Skin epidermis (tissue), 12 donors: ENCODE results near the gene KLHDC7B.

ENCODE experiments used
- H3K27ac ChIP-seq, 21 experiments: fragments of 200-600 bp; sonication (generic) in 11 of 21; one replicate each; pipeline ENCODE4 v1.5.0; 2020; ENCODE audit warnings: mild to moderate bottlenecking in 3 of 21, inconsistent platforms in 2 of 21, moderate library complexity in 2 of 21
- H3K4me3 ChIP-seq, 7 experiments: fragments of 200-600 bp; sonication (generic) in 2 of 7; one replicate each; pipeline ENCODE4 v1.5.0; 2020; ENCODE audit warnings: inconsistent platforms in 2 of 7, mild to moderate bottlenecking in 2 of 7, moderate library complexity in 1 of 7

The KLHDC7B gene

DNA sequence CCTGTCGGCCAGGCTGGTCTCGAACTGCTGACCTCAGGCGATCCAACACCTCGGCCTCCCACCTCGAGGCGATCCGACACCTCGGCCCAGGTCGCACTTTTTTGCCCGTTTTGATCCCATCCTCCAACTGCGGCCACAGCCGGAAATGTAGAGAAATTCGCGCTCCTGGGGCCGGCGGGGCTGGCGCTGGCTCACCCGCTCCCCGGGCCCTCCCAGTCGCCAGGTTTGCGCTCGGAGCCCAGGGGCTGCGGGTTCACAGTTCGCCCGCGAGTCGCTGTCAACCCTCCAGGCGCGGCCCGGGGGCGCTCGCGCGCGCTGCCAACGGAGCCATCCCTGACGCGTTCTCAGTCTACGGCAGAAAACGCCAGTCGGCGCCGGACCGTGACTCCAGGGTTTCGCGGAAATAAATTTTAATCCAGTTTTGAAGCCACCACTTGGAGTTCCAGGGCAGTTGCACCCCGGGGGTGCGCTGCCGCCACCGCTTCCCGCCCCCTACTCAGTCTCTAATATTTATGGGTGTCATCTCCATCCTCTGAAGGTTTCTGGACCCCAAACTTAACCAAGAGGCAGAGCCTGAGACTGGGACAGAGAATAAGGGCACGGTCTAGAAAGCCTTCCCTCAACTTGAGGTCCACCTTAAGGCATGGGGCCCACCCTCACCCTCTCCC lies 1.5 kb upstream of the KLHDC7B start:
- peak overlapping the region; percentile 5 to 36 (median 23) for H3K4me3 ChIP-seq
- H3K27ac ChIP-seq = peak overlapping the region; percentile 38 to 100 (median 94)

DNA sequence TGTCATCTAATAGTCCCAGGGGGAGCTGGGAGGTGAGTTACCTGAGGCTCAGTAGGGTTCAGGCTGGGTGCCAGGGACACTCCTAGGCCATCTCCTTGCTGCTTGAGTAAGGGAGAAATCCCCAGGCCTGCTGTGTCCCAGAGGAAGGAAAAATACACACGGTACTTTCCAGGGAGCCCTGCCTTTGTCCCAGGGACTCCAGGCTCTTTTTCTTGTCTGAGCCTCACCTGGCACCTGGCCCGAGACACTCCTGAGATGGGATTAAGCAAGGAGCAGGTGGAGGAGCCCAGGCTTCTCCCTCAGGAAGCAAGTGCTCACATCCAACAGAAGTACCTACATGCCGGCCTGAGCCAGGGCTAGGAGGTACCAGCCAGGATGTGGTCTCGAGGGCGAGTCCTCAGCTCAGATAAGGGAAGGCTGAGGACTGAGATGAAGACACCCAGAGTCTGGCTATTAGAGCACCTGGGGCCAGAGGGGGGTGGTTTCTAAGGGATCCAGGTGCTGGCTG lies 899 bp upstream of the KLHDC7B start:
- Histone ChIP-seq H3K4me3 (peak overlapping the region in 6 of 7 experiments; percentile 5 to 36 (median 22)), H3K27ac (peak overlapping the region; percentile 38 to 100 (median 94))

DNA sequence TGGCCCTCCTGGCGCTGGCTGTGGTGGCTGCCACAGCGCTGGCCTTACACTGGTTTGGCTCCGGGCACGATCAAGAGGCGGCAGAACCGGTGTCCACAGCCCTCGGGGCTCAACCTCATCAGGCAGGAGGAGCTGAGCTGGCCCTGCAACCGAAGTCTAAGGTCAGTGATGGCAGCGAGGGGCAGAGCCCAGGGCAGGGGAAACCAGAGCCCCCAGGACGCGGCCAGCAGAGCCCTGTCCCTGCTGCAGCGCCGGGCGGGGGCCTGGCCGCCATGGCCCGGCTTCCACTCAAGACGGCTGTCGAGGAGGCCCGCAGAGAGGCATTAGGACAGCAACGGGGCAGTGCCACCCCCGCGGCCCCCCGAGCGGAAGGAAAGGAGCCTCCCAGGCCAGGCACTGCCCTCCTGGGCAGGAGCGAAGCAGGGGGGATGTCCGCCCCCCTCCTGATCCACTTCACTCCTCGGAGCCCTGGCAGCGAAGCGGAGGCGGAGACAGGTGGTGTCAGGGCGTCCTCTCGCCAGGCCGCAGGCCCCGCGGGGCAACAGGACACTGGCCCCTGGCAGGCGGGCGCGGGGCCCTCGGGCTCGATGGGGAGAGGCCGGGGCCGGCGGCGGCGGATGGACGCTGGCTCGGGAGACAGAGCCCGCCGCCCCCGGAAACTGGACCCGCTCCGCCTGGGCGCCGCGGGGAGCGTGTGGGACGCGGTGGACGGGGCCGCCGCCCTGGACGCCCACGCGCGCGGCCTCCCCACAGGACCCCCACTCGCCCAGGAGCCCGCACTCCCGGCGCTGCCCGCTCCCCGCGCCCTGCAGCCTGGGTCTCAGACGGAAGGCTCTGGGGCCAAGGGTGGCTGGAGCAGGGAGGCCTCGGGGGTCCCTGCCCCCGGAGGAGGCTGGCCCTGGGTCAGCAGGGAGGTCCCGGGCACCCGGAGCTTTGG lies 895 bp downstream of the KLHDC7B start:
- Histone ChIP-seq H3K27ac (peak overlapping the region in 16 of 21 experiments; percentile 30 to 100 (median 92)), H3K4me3 (peak overlapping the region in 6 of 7 experiments; percentile 2 to 35 (median 10))

DNA sequence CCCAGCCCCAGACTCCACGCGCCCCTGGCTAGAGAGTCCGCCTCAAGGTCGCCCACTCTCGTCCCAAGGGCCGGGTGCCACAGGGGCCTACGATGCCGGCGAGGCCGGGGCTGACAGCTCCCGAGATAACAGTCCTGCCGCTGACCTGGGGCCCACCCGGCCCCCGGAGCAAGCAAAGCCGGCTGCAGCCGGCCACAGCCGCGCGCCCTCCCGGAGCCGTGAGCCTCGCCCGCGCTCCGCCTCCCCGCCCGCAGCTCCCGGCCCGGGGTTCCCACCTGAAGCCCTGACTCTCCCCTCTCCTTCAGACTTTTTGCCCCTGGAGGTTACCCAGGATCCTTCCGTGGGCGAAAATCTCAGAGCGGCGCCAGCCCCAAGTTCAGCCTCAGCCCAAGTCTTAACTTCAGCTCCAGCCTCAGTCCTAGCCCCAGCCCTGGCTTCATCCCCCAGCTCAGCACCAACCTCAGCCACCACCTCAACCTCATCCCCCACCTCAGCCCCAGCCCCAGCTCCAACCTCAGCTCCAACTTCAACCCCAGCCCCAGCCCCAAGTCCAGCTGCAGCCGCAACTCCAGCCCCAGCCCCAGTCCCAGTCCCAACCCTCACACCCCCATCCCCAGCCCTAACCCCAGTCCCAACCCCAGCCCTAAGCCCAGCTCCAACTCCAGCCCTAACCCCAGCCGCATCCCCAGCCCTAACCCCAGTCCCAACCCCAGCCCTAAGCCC lies 1.7 kb downstream of the KLHDC7B start:
- H3K27ac ChIP-seq = peak overlapping the region in 13 of 21 experiments; percentile 30 to 100 (median 89)
- H3K4me3 ChIP-seq = peak overlapping the region in 6 of 7 experiments; percentile 2 to 35 (median 10)

DNA sequence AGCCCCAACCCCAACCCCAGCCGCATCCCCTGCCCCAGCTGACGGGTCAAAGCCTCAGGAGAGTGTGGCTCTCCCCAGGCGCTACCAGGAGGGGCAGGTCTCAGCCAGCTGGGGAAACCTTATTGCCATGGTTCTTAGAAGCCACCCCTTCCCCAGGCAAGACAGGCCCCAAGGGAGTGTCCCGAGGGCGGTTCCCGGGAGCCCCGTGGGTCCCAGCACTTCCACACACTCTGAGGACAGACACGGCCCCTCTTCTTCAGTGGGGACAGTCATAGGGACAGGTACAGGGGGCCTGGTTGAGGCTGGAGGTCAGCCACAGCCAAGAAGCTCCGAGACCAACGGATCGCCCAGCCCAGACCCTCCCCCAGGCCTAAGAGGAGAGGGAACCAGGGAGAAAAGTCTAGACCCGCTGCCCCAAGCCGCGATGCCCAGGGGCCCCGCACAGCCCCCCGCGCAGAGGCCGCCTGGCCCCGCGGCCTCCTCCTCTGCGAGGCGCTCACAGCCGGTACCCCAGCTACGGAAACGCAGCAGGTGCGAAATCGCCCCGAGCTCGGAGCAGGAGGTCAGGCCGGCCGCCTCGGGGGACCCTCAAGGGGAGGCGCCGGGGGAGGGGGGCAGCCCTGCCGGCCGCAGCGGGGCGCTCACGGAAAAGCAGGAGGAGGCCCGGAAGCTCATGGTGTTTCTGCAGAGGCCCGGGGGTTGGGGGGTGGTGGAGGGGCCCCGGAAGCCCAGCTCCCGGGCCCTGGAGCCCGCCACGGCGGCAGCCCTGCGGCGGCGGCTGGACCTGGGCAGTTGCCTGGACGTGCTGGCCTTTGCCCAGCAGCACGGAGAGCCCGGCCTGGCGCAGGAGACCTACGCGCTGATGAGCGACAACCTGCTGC lies 2.6 kb downstream of the KLHDC7B start:
- Histone ChIP-seq H3K4me3 (peak overlapping the region; percentile 2 to 41 (median 30)), H3K27ac (peak overlapping the region in 19 of 21 experiments; percentile 13 to 100 (median 75))

DNA sequence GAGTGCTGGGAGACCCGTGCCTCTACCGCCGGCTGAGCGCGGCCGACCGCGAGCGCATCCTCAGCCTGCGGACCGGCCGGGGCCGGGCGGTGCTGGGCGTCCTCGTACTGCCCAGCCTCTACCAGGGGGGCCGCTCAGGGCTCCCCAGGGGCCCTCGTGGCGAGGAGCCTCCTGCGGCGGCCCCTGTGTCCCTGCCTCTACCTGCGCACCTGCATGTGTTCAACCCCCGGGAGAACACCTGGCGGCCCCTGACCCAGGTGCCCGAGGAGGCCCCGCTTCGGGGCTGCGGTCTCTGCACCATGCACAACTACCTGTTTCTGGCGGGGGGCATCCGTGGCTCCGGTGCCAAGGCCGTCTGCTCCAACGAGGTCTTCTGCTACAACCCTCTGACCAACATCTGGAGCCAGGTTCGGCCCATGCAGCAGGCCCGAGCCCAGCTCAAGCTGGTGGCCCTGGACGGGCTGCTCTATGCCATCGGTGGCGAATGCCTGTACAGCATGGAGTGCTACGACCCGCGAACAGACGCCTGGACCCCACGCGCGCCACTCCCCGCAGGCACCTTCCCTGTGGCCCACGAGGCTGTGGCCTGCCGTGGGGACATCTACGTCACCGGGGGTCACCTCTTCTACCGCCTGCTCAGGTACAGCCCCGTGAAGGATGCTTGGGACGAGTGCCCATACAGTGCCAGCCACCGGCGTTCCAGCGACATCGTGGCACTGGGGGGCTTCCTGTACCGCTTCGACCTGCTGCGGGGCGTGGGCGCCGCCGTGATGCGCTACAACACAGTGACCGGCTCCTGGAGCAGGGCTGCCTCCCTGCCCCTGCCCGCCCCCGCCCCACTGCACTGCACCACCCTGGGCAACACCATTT lies 3.5 kb downstream of the KLHDC7B start:
- Histone ChIP-seq H3K27ac (peak overlapping the region in 19 of 21 experiments; percentile 13 to 100 (median 75)), H3K4me3 (peak overlapping the region; percentile 2 to 41 (median 30))

DNA sequence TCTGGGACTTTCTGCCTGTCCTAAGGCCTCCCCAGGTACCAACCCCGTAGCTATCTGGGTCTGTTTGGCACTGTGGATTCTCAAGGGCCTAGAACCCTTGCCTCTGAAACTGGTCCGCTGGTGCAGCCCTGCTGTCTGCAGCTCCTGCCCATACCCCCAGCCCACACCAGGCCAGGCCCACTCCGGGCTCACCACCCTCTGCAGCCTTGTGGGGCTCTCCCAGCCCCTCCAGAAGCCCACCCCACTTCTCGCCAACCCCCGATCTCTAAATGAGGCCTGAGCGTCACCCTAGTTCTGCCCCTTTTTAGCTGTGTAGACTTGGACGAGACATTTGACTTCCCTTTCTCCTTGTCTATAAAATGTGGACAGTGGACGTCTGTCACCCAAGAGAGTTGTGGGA lies 4.7 kb downstream of the KLHDC7B start:
- H3K4me3 ChIP-seq = no peak overlapping the region

DNA sequence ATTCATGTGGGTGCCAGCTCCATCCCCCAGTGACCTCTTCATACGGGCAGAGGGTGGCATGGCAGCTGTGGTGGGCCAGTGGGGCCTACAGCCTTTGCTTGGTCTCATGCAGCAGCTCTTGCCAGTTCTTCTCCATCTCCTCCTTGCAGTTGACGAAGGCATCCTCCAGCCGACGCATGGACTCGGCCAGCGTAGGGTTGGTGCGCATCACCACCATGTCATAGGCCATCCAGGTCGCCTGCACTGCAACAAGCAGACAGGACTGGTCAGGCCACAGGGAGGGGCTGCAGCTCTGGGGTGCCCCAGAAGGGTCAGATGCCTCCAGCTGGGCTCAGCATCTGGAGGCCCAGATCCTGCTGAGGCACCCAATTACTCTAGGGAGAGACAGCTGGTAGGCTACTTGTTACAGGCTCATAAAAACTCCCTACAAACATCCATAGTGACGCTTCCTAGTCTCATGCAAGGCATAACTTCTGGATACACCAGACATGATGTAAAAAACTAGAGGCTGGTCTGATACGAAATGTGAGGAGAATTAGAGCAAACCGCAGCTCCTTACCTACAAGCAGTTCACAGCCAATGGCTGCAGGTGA lies 5.6 kb downstream of the KLHDC7B start:
- no peak overlapping the region for H3K27ac ChIP-seq
- H3K4me3 ChIP-seq = no peak overlapping the region

More for the DNA sequence above, 4.7 kb downstream of the KLHDC7B start:
- no peak overlapping the region for H3K27ac ChIP-seq

DNA sequence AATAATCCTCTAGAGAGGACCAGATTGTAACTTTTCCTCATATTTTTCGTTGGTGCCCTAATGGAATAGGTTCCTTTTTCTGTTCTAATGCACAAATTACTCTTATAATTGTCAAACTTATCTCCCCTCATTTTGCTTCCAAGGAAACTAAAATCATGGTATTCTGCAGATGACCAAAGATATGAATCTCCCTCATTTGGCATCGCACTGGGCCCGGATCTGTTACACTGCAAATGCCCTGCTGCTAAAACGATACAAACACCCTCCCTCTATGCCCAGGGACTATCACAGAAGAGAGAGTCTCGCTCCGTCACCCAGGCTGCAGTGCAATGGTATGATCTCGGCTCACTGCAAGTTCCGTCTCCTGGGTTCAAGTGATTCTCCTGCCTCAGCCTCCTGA lies 7.6 kb downstream of the KLHDC7B start:
- H3K27ac ChIP-seq = no peak overlapping the region
- H3K4me3 ChIP-seq = no peak overlapping the region

DNA sequence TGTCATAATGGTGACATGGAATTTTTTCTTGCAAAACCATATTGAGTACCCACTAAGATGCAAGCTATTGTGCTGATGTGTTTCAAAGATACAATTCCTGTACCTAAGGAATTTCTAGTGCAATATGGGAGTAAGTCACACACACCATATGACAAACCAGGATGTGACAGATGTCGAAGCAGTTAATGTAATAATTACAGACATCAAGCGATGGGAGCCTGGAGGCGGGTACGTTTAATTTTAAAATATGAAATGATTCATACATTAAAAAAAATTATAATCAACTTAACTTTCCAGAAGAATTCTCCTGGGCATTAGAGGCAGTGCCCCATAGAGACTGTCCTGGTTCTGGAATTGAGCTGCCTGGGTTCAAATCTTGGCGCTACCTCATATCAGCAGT lies 11.0 kb downstream of the KLHDC7B start:
- Histone ChIP-seq H3K4me3 (no peak overlapping the region), H3K27ac (no peak overlapping the region)

DNA sequence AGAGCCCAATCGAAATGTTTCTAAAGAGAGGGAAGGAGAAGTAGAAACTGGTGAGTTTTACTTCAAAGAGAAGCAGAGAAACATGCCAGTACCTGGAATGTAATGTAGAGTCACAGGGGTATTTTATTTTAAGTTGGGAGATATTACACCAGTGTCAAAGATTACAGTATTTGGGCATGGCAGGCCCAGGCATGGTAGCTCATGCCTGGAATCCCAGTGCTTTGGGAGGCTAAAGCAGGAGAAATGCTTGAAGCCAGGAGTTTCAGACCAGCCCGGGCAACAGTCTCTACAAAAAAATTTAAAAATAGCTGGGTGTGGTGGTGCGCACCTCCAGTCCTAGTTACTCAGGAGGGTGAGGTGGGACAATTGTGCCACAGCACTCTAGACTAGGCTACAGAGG lies 14.3 kb downstream of the KLHDC7B start:
- Histone ChIP-seq H3K27ac (peak overlapping the region in 6 of 21 experiments; percentile 24 to 63 (median 40)), H3K4me3 (no peak overlapping the region)

DNA sequence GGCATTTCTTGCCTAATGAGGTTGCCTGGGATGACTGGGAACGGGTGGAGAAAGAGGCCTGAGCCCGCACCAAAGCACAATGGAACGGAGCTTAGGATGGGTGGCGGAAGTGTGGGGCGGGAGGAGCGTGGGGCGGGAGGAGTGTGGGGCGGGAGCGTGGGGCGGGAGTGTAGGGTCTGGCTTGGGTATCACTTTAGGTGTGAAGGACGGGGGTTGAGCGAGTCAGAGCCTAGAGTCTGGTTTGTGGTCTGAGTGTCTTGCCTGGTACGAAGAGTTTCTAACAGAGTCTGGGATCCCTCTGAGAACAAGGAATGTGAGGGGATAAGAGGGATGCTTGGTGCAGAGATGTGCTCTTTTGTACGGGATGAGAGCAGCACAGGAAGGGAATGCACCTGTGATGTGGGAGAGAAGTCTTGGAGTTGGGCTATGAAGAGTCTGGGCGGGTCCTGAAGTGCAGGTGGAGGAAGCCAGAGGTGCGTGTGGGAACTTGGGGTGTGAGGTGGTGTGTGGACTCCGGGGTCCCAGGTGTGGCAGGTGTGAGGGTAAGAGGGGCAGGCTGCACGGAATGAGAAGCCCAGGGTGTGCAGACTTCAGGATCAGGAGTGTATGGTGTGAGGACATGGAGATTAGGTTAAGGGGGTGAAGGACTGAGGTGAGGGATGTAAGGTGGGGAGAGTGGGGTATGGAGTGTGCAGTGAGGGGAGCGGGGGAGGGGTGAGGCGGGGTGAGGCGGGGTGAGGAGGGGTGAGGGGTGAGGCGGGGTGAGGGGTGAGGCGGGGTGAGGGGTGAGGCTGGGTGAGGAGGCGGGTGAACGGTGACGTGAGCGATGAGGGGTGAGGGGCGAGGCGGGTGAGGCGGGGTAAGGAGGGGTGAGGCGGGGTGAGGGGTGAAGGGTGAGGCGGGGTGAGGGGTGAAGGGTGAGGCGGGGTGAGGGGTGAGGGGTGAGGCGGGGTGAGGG lies 16.0 kb downstream of the KLHDC7B start:
- Histone ChIP-seq H3K4me3 (no peak overlapping the region), H3K27ac (peak overlapping the region in 2 of 21 experiments; percentile 43 to 53)

DNA sequence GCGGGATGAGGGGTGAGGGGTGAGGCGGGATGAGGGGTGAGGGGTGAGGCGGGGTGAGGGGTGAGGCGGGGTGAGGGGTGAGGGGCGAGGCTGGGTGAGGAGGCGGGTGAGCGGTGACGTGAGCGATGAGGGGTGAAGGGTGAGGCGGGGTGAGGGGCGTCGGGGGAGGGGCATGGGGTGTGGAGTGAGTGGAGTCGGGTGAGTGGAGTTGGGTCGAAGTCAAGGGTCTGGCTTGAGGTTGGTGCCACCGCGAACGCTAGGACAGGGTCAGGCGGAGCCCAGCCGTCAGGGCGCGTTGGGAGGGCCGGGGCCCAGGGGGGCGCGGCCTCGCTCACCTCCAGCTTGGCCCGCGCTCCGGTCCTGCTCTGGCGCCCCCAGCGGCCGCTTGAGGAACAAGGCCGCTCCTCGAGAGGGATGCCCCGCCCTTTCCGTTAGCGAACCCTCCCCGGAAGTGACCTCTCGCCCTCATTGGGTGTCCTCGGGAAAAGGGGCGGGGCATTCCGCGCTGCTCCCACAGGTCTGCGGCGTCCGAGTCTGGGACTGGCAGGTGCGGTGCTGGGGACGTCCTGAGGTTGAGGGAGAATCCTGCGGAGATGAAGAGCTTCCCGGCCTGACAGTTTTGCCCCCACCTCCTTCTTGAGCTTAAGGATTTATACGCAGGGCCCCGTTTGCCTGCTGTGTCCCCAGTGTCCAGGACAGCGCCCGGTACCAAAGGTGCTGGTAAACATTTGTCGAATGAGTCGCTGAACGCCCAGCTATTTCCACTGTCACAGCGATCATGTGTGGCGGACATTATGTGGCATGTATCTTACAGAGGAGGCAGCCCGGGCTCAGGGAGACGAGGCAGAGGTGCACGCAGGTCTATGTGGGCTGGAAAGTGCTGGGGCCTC lies 17.1 kb downstream of the KLHDC7B start, which contains the start of gene SYCE3:
Gene SYCE3 (minus strand): TSS at position 397 of the 890 bp plus-strand sequence. CDS start 6,514 bp downstream, outside the sequence.
- Histone ChIP-seq H3K4me3 (peak within 1 kb of the TSS; percentile 47 to 64 (median 52)), H3K27ac (peak within 1 kb of the TSS in 19 of 21 experiments; percentile 34 to 92 (median 77))

DNA sequence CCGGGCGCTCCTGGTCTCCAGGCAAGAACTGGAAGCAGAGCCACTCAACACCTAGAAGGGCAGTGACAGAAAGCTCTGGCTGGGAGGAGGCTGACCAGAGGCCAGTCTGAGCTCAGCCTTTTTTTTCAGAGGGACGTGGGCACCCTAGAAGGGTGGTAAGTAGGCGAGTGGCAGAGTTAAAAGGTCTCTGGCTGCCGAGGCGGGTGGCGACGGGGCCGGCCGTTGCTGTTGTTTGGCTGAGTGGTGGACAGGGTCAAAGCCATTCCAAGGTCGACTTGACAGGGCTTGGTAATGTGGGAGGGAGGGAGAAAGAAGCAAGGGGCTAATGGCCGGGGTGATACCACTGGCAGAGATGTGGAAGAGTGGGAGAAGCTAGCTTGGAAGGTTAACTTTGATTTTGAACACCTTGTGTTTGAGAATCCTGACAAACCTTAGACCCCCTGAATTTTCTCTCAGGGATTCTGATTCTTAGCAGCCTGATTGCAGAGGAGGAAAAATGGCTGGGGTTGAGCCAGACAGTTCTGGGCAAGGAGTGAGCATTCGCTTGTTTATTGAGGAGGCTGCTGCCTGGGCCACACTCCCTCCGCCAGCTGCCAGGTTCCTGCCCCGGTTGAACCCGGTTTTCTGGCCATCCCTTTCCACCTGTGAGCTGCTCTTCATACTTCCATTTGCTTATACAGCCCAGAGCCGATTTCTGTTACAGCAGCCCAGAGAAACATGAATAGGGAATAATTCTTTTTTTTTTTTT lies 17.9 kb downstream of the KLHDC7B start:
- H3K27ac ChIP-seq = peak overlapping the region in 19 of 21 experiments; percentile 34 to 92 (median 77)

More for the DNA sequence above, 17.9 kb downstream of the KLHDC7B start:
- H3K4me3 ChIP-seq = peak overlapping the region; percentile 47 to 64 (median 52)
